ENCODE data around the gene SETD2. TPM values are rescaled to one million over a fixed set of nuclear protein-coding genes. Genes with fewer than 3 reads are reported as not detected.

SETD2 gene
- total RNA-seq, 1 donor from 2014 or later = 21.0 TPM

DNA sequence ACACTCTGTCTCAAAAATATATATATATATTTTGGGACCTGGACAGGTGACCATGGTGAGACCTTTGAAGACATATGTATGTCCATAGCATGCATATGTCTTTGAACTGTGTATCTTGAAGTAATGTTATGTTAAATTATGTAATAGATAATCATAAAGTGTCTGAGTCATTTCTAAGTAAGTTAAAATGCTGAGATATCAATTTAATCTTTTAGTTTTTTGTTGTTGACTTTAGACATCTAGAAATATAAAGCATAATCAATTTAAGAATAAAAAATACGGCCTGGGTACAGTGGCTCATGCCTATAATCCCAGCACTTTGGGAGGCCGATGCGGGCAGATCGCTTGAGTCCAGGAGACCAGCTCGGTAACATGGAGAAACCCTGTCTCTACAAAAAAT, 12.7 kb upstream of the SETD2 start:
- Histone ChIP-seq H3K36me3 (peaks cover 0 to 4% of the 10 kb centered on the region in 2 donors), H3K9me3 (no peaks in the 10 kb centered on the region), H3K4me1 (no peaks in the 10 kb centered on the region), H3K27ac (no peak overlapping the region), H3K27me3 (no peaks in the 10 kb centered on the region), H3K4me3 (no peak overlapping the region)
- no peak for DNase-seq (ENCODE audit: low spot score in 2 of 2)
- TF ChIP-seq, protein P1, sequence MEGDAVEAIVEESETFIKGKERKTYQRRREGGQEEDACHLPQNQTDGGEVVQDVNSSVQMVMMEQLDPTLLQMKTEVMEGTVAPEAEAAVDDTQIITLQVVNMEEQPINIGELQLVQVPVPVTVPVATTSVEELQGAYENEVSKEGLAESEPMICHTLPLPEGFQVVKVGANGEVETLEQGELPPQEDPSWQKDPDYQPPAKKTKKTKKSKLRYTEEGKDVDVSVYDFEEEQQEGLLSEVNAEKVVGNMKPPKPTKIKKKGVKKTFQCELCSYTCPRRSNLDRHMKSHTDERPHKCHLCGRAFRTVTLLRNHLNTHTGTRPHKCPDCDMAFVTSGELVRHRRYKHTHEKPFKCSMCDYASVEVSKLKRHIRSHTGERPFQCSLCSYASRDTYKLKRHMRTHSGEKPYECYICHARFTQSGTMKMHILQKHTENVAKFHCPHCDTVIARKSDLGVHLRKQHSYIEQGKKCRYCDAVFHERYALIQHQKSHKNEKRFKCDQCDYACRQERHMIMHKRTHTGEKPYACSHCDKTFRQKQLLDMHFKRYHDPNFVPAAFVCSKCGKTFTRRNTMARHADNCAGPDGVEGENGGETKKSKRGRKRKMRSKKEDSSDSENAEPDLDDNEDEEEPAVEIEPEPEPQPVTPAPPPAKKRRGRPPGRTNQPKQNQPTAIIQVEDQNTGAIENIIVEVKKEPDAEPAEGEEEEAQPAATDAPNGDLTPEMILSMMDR (IDR thresholded peaks at IDR 0.05) = no peak
- intact Hi-C loops (cut with DNase I) = no loop called here

DNA sequence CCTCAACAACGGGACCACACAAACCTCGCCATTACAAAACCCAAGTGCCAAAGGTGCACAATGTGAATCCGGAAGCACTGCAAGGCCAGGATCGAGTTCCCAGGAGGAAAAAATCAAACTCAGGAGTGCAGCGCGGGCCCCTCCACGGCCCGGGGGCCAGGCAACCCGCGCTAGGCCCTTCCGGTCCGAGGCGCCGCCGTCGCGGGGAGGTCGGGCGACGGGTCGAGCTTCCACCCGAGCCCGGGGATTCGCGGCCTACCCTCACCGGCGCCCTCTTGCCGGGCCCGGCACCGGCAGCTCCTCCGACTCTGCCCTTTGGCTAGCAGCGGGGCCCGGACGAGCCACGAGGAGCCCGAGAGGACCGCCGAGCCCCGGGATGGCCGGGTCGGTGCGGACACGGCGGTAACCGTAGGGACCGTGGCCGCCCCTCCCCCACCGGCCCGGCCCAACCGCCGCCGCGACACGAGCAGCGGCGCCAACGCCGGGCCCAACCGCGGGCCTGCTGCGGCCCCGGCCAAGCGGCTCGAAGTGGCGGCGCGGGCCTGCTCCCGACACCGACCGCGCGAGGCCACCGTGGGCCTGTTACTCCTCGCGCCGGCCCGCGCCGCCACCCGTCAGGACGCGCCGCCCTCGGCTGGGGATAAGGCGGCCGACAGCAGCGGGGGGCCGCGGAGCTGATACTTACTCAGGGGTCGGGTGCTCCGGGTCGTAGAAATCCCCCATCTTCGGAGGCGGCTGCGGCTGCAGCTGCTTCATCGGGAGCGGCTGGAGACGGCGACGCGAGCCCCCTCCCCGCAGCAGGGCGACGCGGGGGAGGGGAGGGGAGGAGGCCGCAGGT, 525 bp downstream of the SETD2 start:
- H3K27ac ChIP-seq = peak overlapping the region; percentile 94 to 97
- TF ChIP-seq, protein P1 (IDR thresholded peaks at IDR 0.05) = no peak
- DNase-seq (ENCODE audit: low spot score in 2 of 2) = peak in 1 of 2 donors; percentile 72
- H3K36me3 ChIP-seq = no peaks in the 10 kb centered on the region
- intact Hi-C loops (cut with DNase I) = loop anchor here (2.0 to 10.0 kb wide), 5 partner anchors 119 to 621 kb away; partner anchors contain the start of genes CCDC12, KIF9, KLHL18 and PTPN23
- H3K27me3 ChIP-seq = no peaks in the 10 kb centered on the region
- H3K4me3 ChIP-seq = peak overlapping the region; percentile 97 to 98
- H3K9me3 ChIP-seq = no peaks in the 10 kb centered on the region
- peaks cover 3 to 45% of the 10 kb centered on the region in 2 donors for H3K4me1 ChIP-seq

DNA sequence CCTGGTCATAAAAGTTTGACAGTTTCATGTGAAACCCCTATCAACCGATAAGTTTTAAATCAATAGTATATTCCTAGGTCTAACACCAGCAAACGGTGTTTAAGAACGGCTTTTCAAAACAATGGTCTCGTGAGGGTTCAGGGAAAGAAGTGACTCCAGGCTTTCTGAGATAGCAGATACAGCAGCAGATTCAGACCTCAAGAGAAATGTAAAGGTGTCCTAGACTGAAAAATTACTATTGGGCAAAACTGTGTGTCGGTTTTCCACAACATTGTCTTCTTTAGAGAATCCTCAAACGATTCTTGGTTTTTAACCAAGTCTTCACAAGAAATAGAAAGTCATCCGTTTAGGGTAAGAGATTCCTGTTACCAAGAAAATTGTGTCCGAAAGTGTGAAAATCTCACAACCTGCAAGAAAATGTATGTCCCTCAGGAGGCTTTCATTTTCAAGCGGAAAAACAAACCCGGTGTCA, 1.2 kb downstream of the SETD2 start:
- H3K27ac ChIP-seq = peak overlapping the region; percentile 94 to 97
- no peak for DNase-seq (ENCODE audit: low spot score in 2 of 2)
- no peaks in the 10 kb centered on the region for H3K27me3 ChIP-seq
- TF ChIP-seq, protein P1 (IDR thresholded peaks at IDR 0.05) = no peak
- intact Hi-C loops (cut with DNase I) = loop anchor here (2.0 to 10.0 kb wide), 3 partner anchors 152 to 622 kb away; partner anchors contain the start of genes CCDC12 and SMARCC1
- no peaks in the 10 kb centered on the region for H3K9me3 ChIP-seq
- H3K4me1 ChIP-seq = peaks cover 3 to 50% of the 10 kb centered on the region in 2 donors
- peak overlapping the region; percentile 97 to 98 for H3K4me3 ChIP-seq
- H3K36me3 ChIP-seq = no peaks in the 10 kb centered on the region

DNA sequence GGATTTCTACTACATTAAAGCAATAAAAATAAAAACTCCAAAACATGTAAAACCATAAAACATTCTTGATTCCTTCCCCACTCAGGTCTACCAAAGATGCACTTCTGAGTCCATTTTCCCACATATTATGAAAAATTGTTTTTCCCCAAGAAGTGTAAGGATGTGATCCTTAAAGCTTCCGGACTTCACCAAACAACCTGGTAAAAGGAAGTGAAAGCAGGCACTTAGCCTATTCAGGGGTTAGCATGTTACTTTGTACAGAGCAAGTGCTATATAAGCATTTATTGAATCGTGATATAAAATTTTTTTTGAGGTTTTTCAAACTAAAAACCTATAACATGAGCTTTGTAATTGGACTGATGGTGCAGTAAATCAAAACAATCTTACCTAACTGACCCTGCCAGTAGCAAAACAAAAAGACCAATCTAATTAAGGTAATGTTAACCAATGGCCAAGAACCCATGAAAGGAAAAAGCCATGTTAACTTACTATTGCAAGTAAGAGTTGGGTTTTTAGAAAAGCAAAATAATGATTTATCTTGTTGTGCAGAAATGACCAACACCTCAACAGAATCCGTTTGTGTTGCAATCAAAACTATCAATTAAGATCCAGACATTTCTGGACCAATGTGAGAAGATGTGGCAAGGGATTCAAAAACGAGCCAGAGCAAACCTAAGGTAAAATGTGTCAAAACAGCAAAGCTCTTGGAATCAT, 1.8 kb downstream of the SETD2 start:
- no peaks in the 10 kb centered on the region for H3K27me3 ChIP-seq
- peaks cover 3 to 50% of the 10 kb centered on the region in 2 donors for H3K4me1 ChIP-seq
- H3K9me3 ChIP-seq = no peaks in the 10 kb centered on the region
- intact Hi-C loops (cut with DNase I) = loop anchor here (2.0 to 10.0 kb wide), 3 partner anchors 153 to 623 kb away; partner anchors contain the start of genes CCDC12 and SMARCC1
- peak overlapping the region; percentile 94 to 97 for H3K27ac ChIP-seq
- DNase-seq (ENCODE audit: low spot score in 2 of 2) = no peak
- TF ChIP-seq, protein P1 (IDR thresholded peaks at IDR 0.05) = no peak
- peak overlapping the region; percentile 97 to 98 for H3K4me3 ChIP-seq
- no peaks in the 10 kb centered on the region for H3K36me3 ChIP-seq

DNA sequence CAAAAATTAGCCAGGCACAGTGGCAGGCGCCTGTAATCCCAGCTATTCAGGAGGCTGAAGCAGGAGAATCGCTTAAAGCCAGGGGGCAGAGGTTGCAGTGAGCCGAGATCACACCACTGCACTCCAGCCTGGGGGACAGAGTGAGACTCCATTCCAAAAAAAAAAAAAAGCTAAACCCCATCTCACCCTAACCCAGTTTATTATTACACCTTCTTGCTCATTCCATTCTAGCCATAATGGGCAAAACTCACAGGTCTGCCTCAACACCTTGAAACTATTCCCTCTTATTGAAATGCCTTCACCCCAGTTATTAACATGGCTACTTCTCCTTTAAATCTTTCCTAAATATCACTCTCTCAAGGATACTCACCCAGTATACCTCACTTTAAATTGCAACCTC, 4.1 kb downstream of the SETD2 start:
- Histone ChIP-seq H3K27ac (no peak overlapping the region), H3K9me3 (no peaks in the 10 kb centered on the region), H3K4me3 (peak overlapping the region in 1 of 2 donors; percentile 7), H3K27me3 (no peaks in the 10 kb centered on the region), H3K36me3 (no peaks in the 10 kb centered on the region), H3K4me1 (peaks cover 0 to 44% of the 10 kb centered on the region in 2 donors)
- TF ChIP-seq, protein P1 (IDR thresholded peaks at IDR 0.05) = no peak
- intact Hi-C loops (cut with DNase I) = loop anchor here (10.0 kb wide), 2 partner anchors 155 to 625 kb away; partner anchors contain the start of gene SMARCC1
- no peak for DNase-seq (ENCODE audit: low spot score in 2 of 2)
